PC-9 (cell line): ENCODE data around the gene ROBO1. TPM values are rescaled to one million over a fixed set of nuclear protein-coding genes. Genes with fewer than 3 reads are reported as not detected.

Source experiments
- BruUV-seq: library from RNA; stranded (reverse); fragments of 400-500 nt; replicated peaks from 2 replicates; lab custom pipeline; 2021; lab: Mats Ljungman, UMichigan
- CTCF ChIA-PET: fragments of 300-600 bp; sonication (Branson Sonifier 250); formaldehyde crosslinking; loops from one replicate; lab custom pipeline; 2022; ENCODE audit warnings: antibody characterized with exemption; lab: Charles Lee
- POLR2A ChIA-PET: fragments of 300-600 bp; sonication (Branson Sonifier 250); formaldehyde crosslinking; loops from one replicate; lab custom pipeline; 2022; ENCODE audit warnings: antibody characterized with exemption; ENCODE audit not compliant: unreplicated experiment; lab: Charles Lee
- DNase-seq, 2 experiments: peaks; one replicate each; pipeline versions ENCODE4 v3.0.0 to v3.0.0-alpha.2; 2015 to 2022; ENCODE audit warnings: mixed read lengths in 1 of 2
- H2AFZ ChIP-seq: fragments of 200-600 bp; sonication (generic); 2 replicates; pipeline ENCODE4 v1.8.1; 2017; ENCODE audit warnings: antibody characterized with exemption
- H3F3A ChIP-seq: fragments of 200-600 bp; sonication (generic); 2 replicates; pipeline ENCODE4 v1.8.1; 2017; ENCODE audit warnings: antibody characterized with exemption, mild to moderate bottlenecking, low read depth; ENCODE audit not compliant: insufficient read depth
- H3K27ac ChIP-seq: fragments of 200-600 bp; sonication (generic); 2 replicates; pipeline ENCODE4 v1.6.1; 2016; ENCODE audit warnings: mixed run types
- H3K27me3 ChIP-seq: fragments of 200-600 bp; sonication (generic); 2 replicates; pipeline ENCODE4 v1.6.1; 2016; ENCODE audit warnings: low read depth, mixed run types; ENCODE audit not compliant: insufficient read depth
- H3K36me3 ChIP-seq: fragments of 200-600 bp; sonication (generic); 2 replicates; pipeline ENCODE4 v1.6.1; 2016; ENCODE audit warnings: low read depth, mixed run types
- H3K4me1 ChIP-seq: fragments of 200-600 bp; sonication (generic); replicated peaks from 2 replicates; pipeline ENCODE4 v1.6.1; 2016; ENCODE audit warnings: mixed run types; ENCODE audit not compliant: insufficient read depth
- H3K4me2 ChIP-seq: fragments of 200-600 bp; sonication (generic); 2 replicates; pipeline ENCODE4 v1.6.1; 2017; ENCODE audit warnings: mixed run types
- H3K4me3 ChIP-seq: fragments of 200-600 bp; sonication (generic); 2 replicates; pipeline ENCODE4 v1.6.1; 2016; ENCODE audit warnings: mixed run types
- H3K79me2 ChIP-seq: fragments of 200-600 bp; sonication (generic); 2 replicates; pipeline ENCODE4 v1.6.1; 2017; ENCODE audit warnings: low read depth, mixed run types
- H3K9me2 ChIP-seq: fragments of 200-600 bp; sonication (generic); 2 replicates; pipeline ENCODE4 v1.8.1; 2017; ENCODE audit warnings: mild to moderate bottlenecking; ENCODE audit not compliant: insufficient read depth
- H3K9me3 ChIP-seq: fragments of 200-600 bp; sonication (generic); 2 replicates; pipeline ENCODE4 v1.8.1; 2016; ENCODE audit warnings: low read depth; ENCODE audit not compliant: insufficient read depth
- H4K20me1 ChIP-seq: fragments of 200-600 bp; sonication (generic); 2 replicates; pipeline ENCODE4 v1.8.1; 2017; ENCODE audit not compliant: insufficient read depth
- EZH2 ChIP-seq: fragments of 200-600 bp; sonication (generic); IDR thresholded peaks from 2 replicates; pipeline ENCODE4 v1.8.0; 2017; ENCODE audit warnings: antibody characterized with exemption, low read depth
- intact Hi-C: fragments of 100-400 bp; cut with micrococcal nuclease; formaldehyde crosslinking; loops from one replicate; pipeline ENCODE4 v1.10.0; 2022; ENCODE audit not compliant: unreplicated experiment
- total RNA-seq: library from RNA; stranded (reverse); gene quantifications from 2 replicates; pipeline ENCODE4 v1.2.3, GENCODE V29; 2021
- TF ChIP-seq, protein P1 (sequence below): fragments of 200-600 bp; sonication (generic); conservative IDR thresholded peaks from 2 replicates; pipeline ENCODE4 v1.6.1; 2017; ENCODE audit warnings: mixed run types, antibody characterized with exemption, mild to moderate bottlenecking, moderate library complexity

The ROBO1 gene
- total RNA-seq, 1 experiment from 2014 or later: 17.5 TPM

DNA sequence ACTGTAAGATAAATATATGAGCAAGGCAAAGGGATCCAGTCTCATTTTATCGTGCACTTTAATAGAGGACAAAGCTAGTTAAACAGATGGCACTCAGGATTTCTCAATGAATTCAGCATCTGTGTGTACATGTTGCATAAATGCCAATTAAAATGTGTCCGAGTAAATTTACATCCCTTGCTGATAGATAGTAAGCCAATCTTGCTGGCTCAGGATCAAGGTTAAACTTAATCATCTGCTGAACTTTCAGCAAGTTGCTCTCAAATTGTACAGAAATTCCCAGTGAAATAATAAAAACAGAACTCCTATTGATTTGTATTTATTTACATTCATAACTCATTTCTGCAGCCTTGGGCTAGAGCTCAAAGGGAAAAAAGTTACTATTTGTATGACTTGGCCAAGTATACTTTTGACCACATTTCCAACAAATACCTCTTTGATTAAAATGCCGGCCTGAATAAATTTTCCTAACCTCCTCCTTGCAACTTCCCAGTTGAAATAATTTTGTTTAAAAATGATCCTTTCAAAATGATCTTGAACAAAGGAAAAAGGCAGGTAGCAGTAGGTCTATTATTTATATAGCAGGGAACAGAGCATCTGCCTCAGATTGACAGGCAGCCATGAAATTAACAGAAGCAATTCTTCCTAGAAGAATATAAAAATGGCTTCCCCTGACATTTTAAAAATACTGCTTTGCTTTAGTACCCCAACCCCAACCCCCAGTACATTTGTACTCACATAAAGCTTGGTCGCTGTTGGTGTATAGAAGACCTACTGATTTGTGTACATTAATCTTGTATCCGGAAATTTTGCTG lies 1001.9 kb downstream of the ROBO1 start:
- H3K4me3 ChIP-seq: no peak overlapping the region
- no peak for DNase-seq

DNA sequence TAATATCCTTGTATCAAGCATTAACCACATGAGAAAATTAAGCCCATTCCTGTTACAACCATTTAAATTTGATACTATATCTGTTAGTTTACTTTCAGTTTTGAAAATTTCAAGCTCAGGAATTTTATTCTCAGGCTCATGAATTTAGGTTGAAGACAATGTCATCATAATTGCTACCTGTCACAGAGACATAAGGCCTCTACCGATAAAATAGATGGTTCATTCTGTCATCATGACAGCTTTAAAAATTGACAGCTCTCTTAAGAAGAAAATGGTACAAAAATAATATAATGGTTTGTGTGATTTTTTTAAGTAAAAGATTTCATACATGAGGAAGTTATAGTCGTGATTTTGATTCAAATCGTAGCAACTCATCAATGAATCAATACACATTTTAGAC lies 1003.2 kb downstream of the ROBO1 start:
- H3K4me1 ChIP-seq: no peaks in the 10 kb centered on the region
- H3K36me3 ChIP-seq: no peaks in the 10 kb centered on the region
- ChIA-PET POLR2A (interaction anchor here (0.5 kb wide), 1 partner anchor 9 kb away, joined by 3 read pairs; no protein-coding TSS in a partner anchor), CTCF (no interaction called here)
- H3K27me3 ChIP-seq: no peaks in the 10 kb centered on the region
- no peaks in the 10 kb centered on the region; the same call in 1 of the 2 replicates for H4K20me1 ChIP-seq
- no peak overlapping the region for H3K4me3 ChIP-seq
- H3F3A ChIP-seq: no peaks in the 10 kb centered on the region
- H3K9me2 ChIP-seq: no peaks in the 10 kb centered on the region
- H3K27ac ChIP-seq: no peak overlapping the region
- no peak overlapping the region for H2AFZ ChIP-seq
- no peak for DNase-seq
- H3K4me2 ChIP-seq: no peak overlapping the region
- H3K9me3 ChIP-seq: no peaks in the 10 kb centered on the region
- TF ChIP-seq, protein P1, sequence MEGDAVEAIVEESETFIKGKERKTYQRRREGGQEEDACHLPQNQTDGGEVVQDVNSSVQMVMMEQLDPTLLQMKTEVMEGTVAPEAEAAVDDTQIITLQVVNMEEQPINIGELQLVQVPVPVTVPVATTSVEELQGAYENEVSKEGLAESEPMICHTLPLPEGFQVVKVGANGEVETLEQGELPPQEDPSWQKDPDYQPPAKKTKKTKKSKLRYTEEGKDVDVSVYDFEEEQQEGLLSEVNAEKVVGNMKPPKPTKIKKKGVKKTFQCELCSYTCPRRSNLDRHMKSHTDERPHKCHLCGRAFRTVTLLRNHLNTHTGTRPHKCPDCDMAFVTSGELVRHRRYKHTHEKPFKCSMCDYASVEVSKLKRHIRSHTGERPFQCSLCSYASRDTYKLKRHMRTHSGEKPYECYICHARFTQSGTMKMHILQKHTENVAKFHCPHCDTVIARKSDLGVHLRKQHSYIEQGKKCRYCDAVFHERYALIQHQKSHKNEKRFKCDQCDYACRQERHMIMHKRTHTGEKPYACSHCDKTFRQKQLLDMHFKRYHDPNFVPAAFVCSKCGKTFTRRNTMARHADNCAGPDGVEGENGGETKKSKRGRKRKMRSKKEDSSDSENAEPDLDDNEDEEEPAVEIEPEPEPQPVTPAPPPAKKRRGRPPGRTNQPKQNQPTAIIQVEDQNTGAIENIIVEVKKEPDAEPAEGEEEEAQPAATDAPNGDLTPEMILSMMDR: no peak
- no peak for TF ChIP-seq EZH2
- H3K79me2 ChIP-seq: no peaks in the 10 kb centered on the region
- intact Hi-C loops: no loop called here
- BruUV-seq: no TSS peak

More for the DNA sequence above, 1001.9 kb downstream of the ROBO1 start:
- H3K9me3 ChIP-seq: no peaks in the 10 kb centered on the region
- H3F3A ChIP-seq: no peaks in the 10 kb centered on the region
- BruUV-seq: no TSS peak
- H3K27me3 ChIP-seq: no peaks in the 10 kb centered on the region
- intact Hi-C loops: no loop called here
- H3K9me2 ChIP-seq: no peaks in the 10 kb centered on the region
- ChIA-PET POLR2A (no interaction called here), CTCF (no interaction called here)
- H3K27ac ChIP-seq: no peak overlapping the region
- no peak overlapping the region for H3K4me2 ChIP-seq
- no peaks in the 10 kb centered on the region; the same call in 1 of the 2 replicates for H4K20me1 ChIP-seq
- H2AFZ ChIP-seq: no peak overlapping the region
- no peaks in the 10 kb centered on the region for H3K79me2 ChIP-seq
- H3K36me3 ChIP-seq: no peaks in the 10 kb centered on the region
- no peaks in the 10 kb centered on the region for H3K4me1 ChIP-seq
- TF ChIP-seq, protein P1: no peak
- TF ChIP-seq EZH2: no peak

DNA sequence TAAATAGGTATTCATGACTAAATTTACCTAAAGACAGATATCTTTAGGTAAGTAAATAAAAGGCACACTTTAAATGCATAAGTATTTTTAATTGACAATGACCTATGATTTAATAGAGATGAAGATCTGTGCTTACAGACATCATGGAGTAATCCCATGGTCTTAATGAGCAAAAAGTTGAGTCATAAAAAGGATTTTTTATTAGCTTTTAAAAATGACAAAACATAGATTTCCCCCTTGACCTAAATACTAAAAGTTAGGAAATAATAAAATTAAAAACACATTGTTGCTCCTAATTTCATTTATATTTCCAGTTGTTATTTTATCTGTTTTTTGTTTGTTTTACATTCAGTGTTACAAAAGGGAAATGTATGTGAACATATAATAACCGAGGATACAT lies 1005.7 kb downstream of the ROBO1 start:
- DNase-seq: no peak
- H3K4me2 ChIP-seq: no peak overlapping the region

More for the DNA sequence above, 1005.7 kb downstream of the ROBO1 start:
- no peaks in the 10 kb centered on the region; the same call in 1 of the 2 replicates for H4K20me1 ChIP-seq
- no TSS peak for BruUV-seq
- no peaks in the 10 kb centered on the region for H3F3A ChIP-seq
- H3K4me3 ChIP-seq: no peak overlapping the region
- H3K9me2 ChIP-seq: no peaks in the 10 kb centered on the region
- no peak overlapping the region for H2AFZ ChIP-seq
- H3K9me3 ChIP-seq: no peaks in the 10 kb centered on the region
- intact Hi-C loops: no loop called here
- no peak overlapping the region for H3K27ac ChIP-seq
- H3K36me3 ChIP-seq: no peaks in the 10 kb centered on the region
- TF ChIP-seq, protein P1: no peak
- no peak for TF ChIP-seq EZH2
- H3K27me3 ChIP-seq: no peaks in the 10 kb centered on the region
- CTCF ChIA-PET: no interaction called here
- POLR2A ChIA-PET: no interaction called here
- no peaks in the 10 kb centered on the region for H3K4me1 ChIP-seq
- H3K79me2 ChIP-seq: no peaks in the 10 kb centered on the region
